PFSK-1 (cell line): ENCODE measurements around the gene LRRC7.

Experiments used
- POLR2AphosphoS5 ChIP-seq: IDR thresholded peaks from 2 replicates; pipeline ENCODE4 v1.6.1; 2012; ENCODE audit warnings: low read depth, mild to moderate bottlenecking, control low read depth, low read length, moderate library complexity
- SIN3A ChIP-seq: IDR thresholded peaks from 2 replicates; pipeline ENCODE4 v1.6.1; 2012; ENCODE audit warnings: mild to moderate bottlenecking, low read length, moderate library complexity, borderline replicate concordance; ENCODE audit not compliant: insufficient read depth
- TAF1 ChIP-seq: IDR thresholded peaks from 2 replicates; pipeline ENCODE4 v1.6.1; 2012; ENCODE audit warnings: low read length, control low read depth, borderline replicate concordance; ENCODE audit not compliant: insufficient read depth
- TF ChIP-seq, protein P1 (sequence below), 2 experiments: IDR thresholded peaks; 2 replicates each; pipeline versions ENCODE4 v1.6.1 to v1.8.0; 2011 to 2012; ENCODE audit warnings: low read depth in 2 of 2, low read length in 2 of 2, control low read depth in 1 of 2, inconsistent platforms in 1 of 2, mild to moderate bottlenecking in 1 of 2, moderate library complexity in 1 of 2; ENCODE audit not compliant: insufficient read depth in 1 of 2

DNA sequence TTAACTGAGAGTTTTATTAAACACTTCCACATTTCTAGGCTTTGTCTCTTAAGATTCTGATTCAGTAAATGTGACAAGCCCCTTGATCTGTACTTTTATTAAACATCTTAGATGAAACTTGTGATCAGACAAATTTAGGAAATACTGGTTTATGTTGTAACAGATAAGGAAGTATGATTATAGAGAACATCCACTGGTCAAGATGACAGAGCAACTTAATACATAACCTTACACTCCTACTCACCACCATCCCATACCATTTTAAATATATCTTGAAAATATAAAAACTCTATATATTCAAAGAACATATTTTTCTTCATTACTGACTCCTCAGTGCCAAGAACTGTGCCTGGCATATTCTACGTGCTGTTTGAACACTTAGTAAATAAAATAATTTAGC is 420.2 kb downstream of the LRRC7 start:
- TF ChIP-seq SIN3A (no peak), POLR2AphosphoS5 (no peak), TAF1 (no peak)
- TF ChIP-seq, protein P1, sequence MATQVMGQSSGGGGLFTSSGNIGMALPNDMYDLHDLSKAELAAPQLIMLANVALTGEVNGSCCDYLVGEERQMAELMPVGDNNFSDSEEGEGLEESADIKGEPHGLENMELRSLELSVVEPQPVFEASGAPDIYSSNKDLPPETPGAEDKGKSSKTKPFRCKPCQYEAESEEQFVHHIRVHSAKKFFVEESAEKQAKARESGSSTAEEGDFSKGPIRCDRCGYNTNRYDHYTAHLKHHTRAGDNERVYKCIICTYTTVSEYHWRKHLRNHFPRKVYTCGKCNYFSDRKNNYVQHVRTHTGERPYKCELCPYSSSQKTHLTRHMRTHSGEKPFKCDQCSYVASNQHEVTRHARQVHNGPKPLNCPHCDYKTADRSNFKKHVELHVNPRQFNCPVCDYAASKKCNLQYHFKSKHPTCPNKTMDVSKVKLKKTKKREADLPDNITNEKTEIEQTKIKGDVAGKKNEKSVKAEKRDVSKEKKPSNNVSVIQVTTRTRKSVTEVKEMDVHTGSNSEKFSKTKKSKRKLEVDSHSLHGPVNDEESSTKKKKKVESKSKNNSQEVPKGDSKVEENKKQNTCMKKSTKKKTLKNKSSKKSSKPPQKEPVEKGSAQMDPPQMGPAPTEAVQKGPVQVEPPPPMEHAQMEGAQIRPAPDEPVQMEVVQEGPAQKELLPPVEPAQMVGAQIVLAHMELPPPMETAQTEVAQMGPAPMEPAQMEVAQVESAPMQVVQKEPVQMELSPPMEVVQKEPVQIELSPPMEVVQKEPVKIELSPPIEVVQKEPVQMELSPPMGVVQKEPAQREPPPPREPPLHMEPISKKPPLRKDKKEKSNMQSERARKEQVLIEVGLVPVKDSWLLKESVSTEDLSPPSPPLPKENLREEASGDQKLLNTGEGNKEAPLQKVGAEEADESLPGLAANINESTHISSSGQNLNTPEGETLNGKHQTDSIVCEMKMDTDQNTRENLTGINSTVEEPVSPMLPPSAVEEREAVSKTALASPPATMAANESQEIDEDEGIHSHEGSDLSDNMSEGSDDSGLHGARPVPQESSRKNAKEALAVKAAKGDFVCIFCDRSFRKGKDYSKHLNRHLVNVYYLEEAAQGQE (IDR thresholded peaks at IDR 0.05; ENCODE audit: insufficient read depth in 1 of 2, low read depth in 2 of 2, low read length in 2 of 2): no peak
